HCT116 (cell line): Measurements from ENCODE around the gene GANAB. TPM values are rescaled to one million over a fixed set of nuclear protein-coding genes. Genes with fewer than 3 reads are reported as not detected.

Experiments used
- ATAC-seq: fragments of 200-7000 bp; cut with Tn5 transposase; 2 replicates; pipeline ENCODE4 v1.9.1; 2020; ENCODE audit warnings: mild to moderate bottlenecking, moderate library complexity
- BruUV-seq: library from RNA; stranded (reverse); fragments of 400-500 nt; replicated peaks from 2 replicates; lab custom pipeline; 2021; lab: Mats Ljungman, UMichigan
- CTCF ChIA-PET: fragments of 300-600 bp; sonication (Branson Sonifier 250); formaldehyde crosslinking; loops from one replicate; lab custom pipeline; 2021; ENCODE audit warnings: antibody characterized with exemption; lab: Charles Lee
- POLR2A ChIA-PET: fragments of 300-600, 350-600 bp; sonication (Branson Sonifier 250); formaldehyde crosslinking; loops from one replicate; lab custom pipeline; 2021; ENCODE audit warnings: antibody characterized with exemption; lab: Charles Lee
- RAD21 ChIA-PET, 2 experiments: fragments of 300-600 bp; sonication (Branson Sonifier 250); formaldehyde crosslinking; loops; one replicate each; lab custom pipeline; 2023; ENCODE audit warnings: low total read pairs in 2 of 2; ENCODE audit not compliant: uncharacterized antibody in 2 of 2, unreplicated experiment in 2 of 2, low non-redundant PET in 1 of 2; lab: Charles Lee
- DNase-seq: peaks from one replicate; pipeline ENCODE4 v3.0.0-alpha.2; 2010; ENCODE audit warnings: low read depth, low spot score
- H2AFZ ChIP-seq: fragments of 200-600 bp; shearing (Covaris generic), sonication (generic); 2 replicates; pipeline ENCODE4 v1.6.1; 2017; ENCODE audit warnings: low read depth, mixed run types, mixed read lengths, antibody characterized with exemption, low read length; ENCODE audit not compliant: poor library complexity, severe bottlenecking
- H3K27ac ChIP-seq: 2 replicates; pipeline ENCODE4 v1.5.1; 2012; ENCODE audit warnings: low read depth, low read length
- H3K27me3 ChIP-seq: fragments of 200-600 bp; sonication (generic); 2 replicates; pipeline ENCODE4 v1.6.1; 2016; ENCODE audit warnings: mixed run types, low read length, mixed read lengths; ENCODE audit not compliant: insufficient read depth
- H3K36me3 ChIP-seq, 2 experiments: fragments of 200-500 bp in 1 of 2; fragments of 200-600 bp in 1 of 2; sonication (Bioruptor generic) in 1 of 2; sonication (generic) in 1 of 2; 2 replicates each; pipeline versions ENCODE4 v1.5.1 to v1.6.1; 2014 to 2016; ENCODE audit warnings: low read length in 2 of 2, inconsistent platforms in 1 of 2, mixed read lengths in 1 of 2, mixed run types in 1 of 2; ENCODE audit not compliant: insufficient read depth in 2 of 2, control insufficient read depth in 1 of 2
- H3K4me1 ChIP-seq, 2 experiments: fragments of 200-600 bp in 1 of 2; sonication (generic) in 1 of 2; 2 replicates each; pipeline versions ENCODE4 v1.5.1 to v1.6.1; 2012 to 2017; ENCODE audit warnings: low read length in 2 of 2, inconsistent platforms in 1 of 2, mild to moderate bottlenecking in 1 of 2, mixed read lengths in 1 of 2, mixed run types in 1 of 2, moderate library complexity in 1 of 2; ENCODE audit not compliant: insufficient read depth in 2 of 2, control insufficient read depth in 1 of 2
- H3K4me2 ChIP-seq: fragments of 200-600 bp; sonication (generic); 2 replicates; pipeline ENCODE4 v1.6.1; 2017; ENCODE audit warnings: mixed run types, low read length, mixed read lengths
- H3K4me3 ChIP-seq, 2 experiments: fragments of 200-600 bp in 1 of 2; sonication (generic) in 1 of 2; replicated peaks in 1 of 2; 2 replicates each; pipeline ENCODE4 v1.5.1; 2011 to 2016; ENCODE audit warnings: low read length in 2 of 2, control low read depth in 1 of 2, low read depth in 1 of 2, mild to moderate bottlenecking in 1 of 2, mixed read lengths in 1 of 2, mixed run types in 1 of 2
- H3K79me2 ChIP-seq: fragments of 200-600 bp; sonication (generic); 2 replicates; pipeline ENCODE4 v1.6.1; 2017; ENCODE audit warnings: mild to moderate bottlenecking, mixed run types, low read length, moderate library complexity, mixed read lengths; ENCODE audit not compliant: insufficient read depth
- H3K9ac ChIP-seq: fragments of 200-600 bp; sonication (generic); 2 replicates; pipeline ENCODE4 v1.6.1; 2016; ENCODE audit warnings: low read length, mixed read lengths
- H3K9me2 ChIP-seq: fragments of 200-600 bp; sonication (generic), shearing (Covaris generic); 2 replicates; pipeline ENCODE4 v1.6.1; 2017; ENCODE audit warnings: mixed run types, mild to moderate bottlenecking, moderate library complexity; ENCODE audit not compliant: insufficient read depth
- H3K9me3 ChIP-seq, 2 experiments: fragments of 200-500 bp in 1 of 2; fragments of 200-600 bp in 1 of 2; sonication (Bioruptor generic) in 1 of 2; sonication (generic) in 1 of 2; 2 replicates each; pipeline ENCODE4 v1.6.1; 2014 to 2017; ENCODE audit warnings: low read length in 2 of 2, mixed read lengths in 2 of 2, inconsistent platforms in 1 of 2, low read depth in 1 of 2, mild to moderate bottlenecking in 1 of 2, mixed run types in 1 of 2, moderate library complexity in 1 of 2; ENCODE audit not compliant: control insufficient read depth in 1 of 2, insufficient read depth in 1 of 2
- H4K20me1 ChIP-seq: fragments of 200-600 bp; sonication (generic), shearing (Covaris generic); 2 replicates; pipeline ENCODE4 v1.6.1; 2017; ENCODE audit warnings: mixed run types, mild to moderate bottlenecking, moderate library complexity; ENCODE audit not compliant: insufficient read depth
- CTCF ChIP-seq, 3 experiments: fragments of 200-600 bp in 1 of 3; sonication (generic) in 1 of 3; IDR thresholded peaks in 2 of 3; conservative IDR thresholded peaks in 1 of 3; 2 replicates each; pipeline ENCODE4 v1.5.1; 2012 to 2017; ENCODE audit warnings: low read depth in 2 of 3, low read length in 2 of 3, antibody characterized with exemption in 1 of 3, borderline replicate concordance in 1 of 3, control low read depth in 1 of 3, mild to moderate bottlenecking in 1 of 3, mixed read lengths in 1 of 3, mixed run types in 1 of 3, moderate library complexity in 1 of 3; ENCODE audit not compliant: insufficient read depth in 1 of 3
- SRF ChIP-seq: IDR thresholded peaks from 2 replicates; pipeline ENCODE4 v1.6.1; 2012; ENCODE audit warnings: low read depth
- intact Hi-C: fragments of 100-400 bp; cut with micrococcal nuclease; formaldehyde crosslinking; loops from 2 replicates; pipeline ENCODE4 v1.10.0; 2022
- total RNA-seq: library from RNA; stranded (reverse); gene quantifications from one replicate; pipeline ENCODE4 v1.2.1, GENCODE V29; 2021; ENCODE audit not compliant: unreplicated experiment
- TF ChIP-seq, protein P1 (sequence below): IDR thresholded peaks from 2 replicates; pipeline ENCODE4 v1.6.1; 2011; ENCODE audit warnings: mild to moderate bottlenecking, low read length, moderate library complexity; ENCODE audit not compliant: insufficient replicate concordance; ENCODE audit errors: extremely low read depth

The GANAB gene
- total RNA-seq, 1 experiment from 2014 or later, result 410 TPM

DNA sequence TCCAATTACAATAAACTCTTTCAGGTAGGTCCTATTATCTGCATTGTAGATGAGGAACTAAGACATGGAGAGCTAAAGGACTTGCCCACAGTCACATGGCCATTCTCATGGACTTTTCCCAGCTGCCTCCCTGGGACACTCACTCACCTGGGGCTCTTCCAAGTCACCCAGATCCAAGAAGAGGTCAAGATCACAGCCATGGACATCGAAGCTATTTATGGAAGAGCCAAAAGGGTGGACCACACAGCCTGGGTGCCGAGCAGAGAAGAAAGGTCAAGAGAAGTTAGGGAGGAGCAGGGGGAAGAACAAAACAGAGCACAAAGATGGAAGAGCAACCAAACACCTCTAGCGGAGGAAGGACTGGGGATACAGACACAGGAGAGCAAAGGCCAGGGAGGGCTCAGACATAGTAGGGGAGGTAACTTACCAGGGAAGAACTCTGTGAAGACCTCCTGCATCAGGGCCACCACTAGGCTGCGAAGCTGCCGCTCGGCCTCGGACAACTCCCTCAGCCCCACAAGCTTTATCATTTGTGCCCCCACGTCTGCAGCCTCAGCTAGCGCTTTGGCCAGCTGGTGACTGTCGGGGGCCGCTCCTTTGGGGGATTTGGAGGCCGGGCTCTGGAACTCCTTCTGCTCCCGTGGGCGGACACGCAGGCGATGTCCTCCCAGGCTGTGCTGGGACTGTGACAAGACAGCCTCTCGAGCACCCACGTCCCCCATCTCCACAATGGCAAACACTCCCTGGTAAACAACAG lies 65.3 kb downstream of the GANAB start:
- no TSS peak for BruUV-seq
- ChIA-PET CTCF (no interaction called here), RAD21 (no interaction called here), POLR2A (interaction anchor here (0.7 kb wide), 1 partner anchor 11 kb away, joined by 3 read pairs; no protein-coding TSS in a partner anchor)
- no peak overlapping the region for H2AFZ ChIP-seq
- H3K9ac ChIP-seq, result no peak overlapping the region
- no peaks in the 10 kb centered on the region for H3K9me3 ChIP-seq
- TF ChIP-seq SRF, result no peak
- TF ChIP-seq CTCF (IDR thresholded peaks at IDR 0.05 in 2 of 3, conservative IDR thresholded peaks at IDR 0.05 in 1 of 3; ENCODE audit: borderline replicate concordance in 1 of 3, insufficient read depth in 1 of 3, low read depth in 2 of 3, low read length in 2 of 3), result no peak
- TF ChIP-seq, protein P1, sequence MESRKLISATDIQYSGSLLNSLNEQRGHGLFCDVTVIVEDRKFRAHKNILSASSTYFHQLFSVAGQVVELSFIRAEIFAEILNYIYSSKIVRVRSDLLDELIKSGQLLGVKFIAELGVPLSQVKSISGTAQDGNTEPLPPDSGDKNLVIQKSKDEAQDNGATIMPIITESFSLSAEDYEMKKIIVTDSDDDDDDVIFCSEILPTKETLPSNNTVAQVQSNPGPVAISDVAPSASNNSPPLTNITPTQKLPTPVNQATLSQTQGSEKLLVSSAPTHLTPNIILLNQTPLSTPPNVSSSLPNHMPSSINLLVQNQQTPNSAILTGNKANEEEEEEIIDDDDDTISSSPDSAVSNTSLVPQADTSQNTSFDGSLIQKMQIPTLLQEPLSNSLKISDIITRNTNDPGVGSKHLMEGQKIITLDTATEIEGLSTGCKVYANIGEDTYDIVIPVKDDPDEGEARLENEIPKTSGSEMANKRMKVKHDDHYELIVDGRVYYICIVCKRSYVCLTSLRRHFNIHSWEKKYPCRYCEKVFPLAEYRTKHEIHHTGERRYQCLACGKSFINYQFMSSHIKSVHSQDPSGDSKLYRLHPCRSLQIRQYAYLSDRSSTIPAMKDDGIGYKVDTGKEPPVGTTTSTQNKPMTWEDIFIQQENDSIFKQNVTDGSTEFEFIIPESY, result no peak
- no peak overlapping the region for H3K27ac ChIP-seq
- no peaks in the 10 kb centered on the region for H3K27me3 ChIP-seq
- peaks cover 30 to 37% of the 10 kb centered on the region in 2 experiments for H3K36me3 ChIP-seq
- H3K4me3 ChIP-seq, result no peak overlapping the region
- H3K4me2 ChIP-seq, result no peak overlapping the region
- H4K20me1 ChIP-seq, result no peaks in the 10 kb centered on the region
- H3K4me1 ChIP-seq, result no peaks in the 10 kb centered on the region
- DNase-seq, result no peak
- intact Hi-C loops, result no loop called here
- ATAC-seq, result no peak
- peaks cover 19% of the 10 kb centered on the region for H3K79me2 ChIP-seq
- no peaks in the 10 kb centered on the region for H3K9me2 ChIP-seq
